IMR-90 (cell line): ENCODE measurements around the gene XPO4.
"Not testable (repeated sequence)": the region's sequence is repeated elsewhere in the genome, so short reads cannot be mapped to it uniquely, and the experiment has no call there.

Experiments
- CHD1 ChIP-seq: IDR thresholded peaks from 2 replicates; pipeline ENCODE4 v1.6.1; 2012; ENCODE audit warnings: low read depth, low read length, improper control_type of control experiment
- CTCF ChIP-seq: conservative IDR thresholded peaks from 2 replicates; pipeline ENCODE4 v1.5.1; 2012; ENCODE audit warnings: mild to moderate bottlenecking, low read depth, low read length, improper control_type of control experiment
- ELK1 ChIP-seq: fragments of 150-350 bp; IDR thresholded peaks from 2 replicates; pipeline ENCODE4 v1.6.1; 2016; ENCODE audit warnings: low read depth, mild to moderate bottlenecking, low read length, moderate library complexity, borderline replicate concordance
- FOS ChIP-seq: fragments of 150-350 bp; IDR thresholded peaks from 2 replicates; pipeline ENCODE4 v1.6.1; 2016; ENCODE audit warnings: low read depth, low read length
- MAZ ChIP-seq: IDR thresholded peaks from 2 replicates; pipeline ENCODE4 v1.6.1; 2012; ENCODE audit warnings: low read depth, mild to moderate bottlenecking, low read length, improper control_type of control experiment, moderate library complexity, borderline replicate concordance
- POLR2A ChIP-seq: IDR thresholded peaks from 2 replicates; pipeline ENCODE4 v1.6.1; 2012; ENCODE audit warnings: mild to moderate bottlenecking, low read depth, low read length
- RCOR1 ChIP-seq: IDR thresholded peaks from 2 replicates; pipeline ENCODE4 v1.6.1; 2012; ENCODE audit warnings: mild to moderate bottlenecking, low read length, improper control_type of control experiment; ENCODE audit not compliant: insufficient replicate concordance
- RFX5 ChIP-seq: IDR thresholded peaks from 2 replicates; pipeline ENCODE4 v1.8.0; 2012; ENCODE audit warnings: low read depth, mild to moderate bottlenecking, low read length, moderate library complexity
- SMC3 ChIP-seq: fragments of 150-350 bp; IDR thresholded peaks from 2 replicates; pipeline ENCODE4 v1.6.1; 2016; ENCODE audit warnings: low read depth, mild to moderate bottlenecking, antibody characterized with exemption, low read length, moderate library complexity

- not testable (repeated sequence) for TF ChIP-seq CTCF, FOS, POLR2A, RFX5, RCOR1, CHD1, SMC3, MAZ, ELK1
These were observed 25.7 kb downstream of the XPO4 start for GRCh38 chr13:20876802-20877201.
